Activated CD4-positive, CD25-positive, alpha-beta regulatory T cell treated with anti-CD3 and anti-CD28 coated beads, Interleukin-2, amount 50 U/mL, for 16 hours (primary cell): ENCODE data around the gene ZNF584.
A peak's percentile ranks its signal among the peaks of the same experiment; 100 is the strongest.
"Not testable (repeated sequence)": the region's sequence is repeated elsewhere in the genome, so short reads cannot be mapped to it uniquely, and the experiment has no call there.

Source experiments
- DNase-seq: peaks from one replicate; pipeline ENCODE4 v3.0.0-alpha.2; 2020; ENCODE audit warnings: low read depth, low spot score

The ZNF584 gene

DNA sequence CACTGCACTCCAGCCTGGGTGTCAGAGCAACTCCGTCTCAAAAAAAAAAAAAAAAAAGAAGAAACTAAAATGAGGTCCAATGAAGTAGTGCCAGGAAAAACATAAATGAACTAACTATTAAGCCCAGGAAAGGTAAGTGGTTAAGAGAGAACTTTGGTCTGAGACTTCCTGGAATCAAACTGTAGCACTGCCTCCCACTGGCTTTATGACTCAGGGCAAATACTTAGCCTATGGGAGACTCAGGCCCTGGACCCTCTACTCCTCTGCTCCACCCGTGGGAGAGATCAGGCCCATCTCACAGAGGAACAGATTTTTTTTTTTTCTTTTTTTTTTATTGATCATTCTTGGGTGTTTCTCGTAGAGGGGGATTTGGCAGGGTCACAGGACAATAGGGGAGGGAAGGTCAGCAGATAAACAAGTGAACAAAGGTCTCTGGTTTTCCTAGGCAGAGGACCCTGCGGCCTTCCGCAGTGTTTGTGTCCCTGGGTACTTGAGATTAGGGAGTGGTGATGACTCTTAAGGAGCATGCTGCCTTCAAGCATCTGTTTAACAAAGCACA, 4.5 kb upstream of the ZNF584 start:
- not testable (repeated sequence) for DNase-seq

DNA sequence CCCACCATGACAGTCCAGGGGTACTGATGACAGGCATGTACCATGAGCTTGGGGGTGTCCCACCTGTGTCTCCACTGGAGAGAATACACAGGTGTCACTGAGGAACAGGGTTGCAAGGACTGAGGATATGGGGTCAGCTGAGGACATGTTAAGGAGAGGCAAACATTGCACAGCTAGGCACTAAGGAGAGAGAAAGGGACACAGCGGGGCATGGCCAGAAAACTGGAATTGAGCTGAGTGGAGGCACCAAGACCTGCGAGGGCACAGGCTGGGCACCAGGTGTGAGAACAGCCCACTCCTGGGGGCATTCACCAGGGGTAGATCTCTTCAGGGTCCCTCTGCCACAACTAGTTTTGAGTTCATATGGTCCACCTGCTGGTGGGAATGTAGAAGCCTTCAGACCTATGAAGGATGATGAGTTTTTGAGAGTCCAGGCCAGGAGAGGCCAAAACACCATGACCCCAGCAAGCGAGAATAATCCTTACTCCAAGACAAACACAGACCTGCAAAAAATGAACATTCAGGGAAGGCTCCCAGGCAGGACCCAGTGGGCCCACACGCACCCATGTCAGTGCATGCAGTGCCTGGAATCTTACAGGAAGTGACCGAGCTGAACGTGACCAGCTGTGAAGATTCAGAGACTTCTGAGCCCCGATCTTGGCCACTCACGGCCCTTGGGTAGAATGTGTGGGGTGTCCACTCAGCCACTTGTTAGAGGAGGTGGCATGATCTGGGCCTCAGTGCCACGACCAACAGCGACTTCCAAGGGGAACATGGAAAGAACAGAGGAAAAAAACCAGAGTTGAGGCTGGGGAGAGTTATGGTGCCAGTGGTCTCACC, 1.4 kb upstream of the ZNF584 start:
- no peak for DNase-seq

GRCh38 chr19:58407658-58408151, 744 bp upstream of the ZNF584 start:
- no peak for DNase-seq

DNA sequence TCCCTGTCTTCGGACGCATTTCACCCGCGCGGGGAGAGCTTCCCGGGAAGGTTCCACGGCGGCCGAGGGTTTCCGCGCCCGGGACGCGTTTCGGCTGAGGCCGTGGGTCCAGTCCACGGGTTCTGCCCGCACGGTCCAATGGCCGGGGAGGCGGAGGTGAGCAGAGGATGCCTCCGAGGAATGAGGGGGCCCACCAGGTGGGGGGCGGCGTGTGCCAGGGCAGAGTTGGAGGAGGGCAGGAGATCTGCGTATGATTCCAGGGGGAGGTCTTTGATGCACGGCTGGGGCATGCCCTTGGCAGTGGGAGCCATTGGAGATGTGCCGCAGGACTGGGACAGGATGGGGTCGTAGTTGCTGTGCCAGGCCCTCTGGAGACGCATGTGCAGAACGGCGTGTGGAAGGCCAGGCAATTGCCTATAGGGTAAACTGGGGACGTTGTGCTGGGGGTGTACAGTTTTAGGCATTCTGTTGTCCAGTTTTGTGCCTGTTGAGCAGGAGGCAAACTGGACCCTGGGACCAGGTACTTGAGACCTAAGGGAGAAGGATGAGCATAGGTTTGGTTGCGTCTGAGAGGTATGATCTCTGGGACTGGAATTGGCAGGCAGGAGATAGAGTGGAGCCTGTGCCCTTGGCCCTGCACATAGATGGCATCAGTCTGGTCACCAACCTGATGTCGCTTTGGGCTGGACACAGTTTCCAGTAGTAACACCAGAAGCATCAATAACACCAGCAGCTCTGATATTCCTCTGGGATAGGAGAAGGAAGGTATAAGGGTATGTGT, 751 bp downstream of the ZNF584 start:
- no peak for DNase-seq

GRCh38 chr19:58416604-58417003, 8.2 kb downstream of the ZNF584 start:
- no peak for DNase-seq

GRCh38 chr19:58417071-58417470, 8.6 kb downstream of the ZNF584 start:
- no peak for DNase-seq

DNA sequence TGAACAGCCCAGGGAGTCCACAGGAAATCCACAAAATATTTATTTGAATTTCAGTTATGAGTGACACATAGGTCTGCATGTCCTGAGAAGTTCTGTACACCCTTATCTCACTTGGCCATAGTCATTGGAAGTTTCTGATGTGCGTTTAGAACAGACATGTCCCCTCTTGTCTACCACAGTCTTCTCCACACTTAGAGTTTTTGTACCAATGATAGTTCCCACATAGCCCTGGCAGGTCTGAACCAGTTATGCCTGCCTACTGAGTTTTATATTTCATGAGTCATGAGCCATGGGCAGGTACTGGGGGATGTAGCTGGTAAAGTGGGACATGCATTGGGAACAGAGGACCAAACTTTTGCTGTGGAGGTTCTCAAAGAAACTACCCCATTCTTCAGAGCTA, 20.2 kb downstream of the ZNF584 start:
- no peak for DNase-seq

DNA sequence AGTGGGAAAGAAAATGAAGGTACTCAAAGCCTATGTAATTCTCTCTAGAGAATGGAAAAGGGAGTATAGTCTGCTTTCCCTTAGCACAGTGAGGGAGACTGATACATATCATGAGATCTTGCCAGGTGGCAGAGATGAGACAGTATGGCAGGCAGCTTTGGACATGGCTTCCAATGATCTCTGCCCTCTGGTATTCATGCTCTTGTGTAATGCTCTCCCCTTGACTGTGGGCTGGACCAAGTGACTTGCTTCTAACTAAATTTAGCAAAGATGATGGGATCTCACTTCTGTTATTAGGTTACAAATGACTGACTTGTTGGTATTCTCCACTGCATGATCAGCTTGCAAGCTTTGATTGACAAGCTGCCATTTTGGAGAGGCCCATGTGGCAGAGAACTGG, 21.3 kb downstream of the ZNF584 start:
- no peak for DNase-seq

DNA sequence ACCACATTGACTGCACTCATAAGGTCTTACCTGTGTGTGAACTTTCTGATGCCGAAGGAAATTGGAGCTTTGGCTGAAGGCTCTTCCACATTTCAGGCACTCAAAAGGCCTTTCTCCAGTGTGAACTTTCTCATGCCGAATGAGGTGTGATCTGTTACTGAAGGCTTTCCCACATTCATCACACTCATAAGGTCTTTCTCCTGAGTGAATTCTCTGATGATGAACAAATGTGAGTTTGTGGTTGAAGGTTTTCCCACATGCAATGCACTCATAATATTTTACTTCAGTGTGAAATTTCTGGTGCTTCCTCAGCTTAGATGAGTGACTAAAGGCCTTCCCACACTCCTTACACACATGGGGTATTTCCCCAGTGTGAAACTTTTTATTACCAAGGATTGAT, 25.8 kb downstream of the ZNF584 start:
- DNase-seq, result no peak

DNA sequence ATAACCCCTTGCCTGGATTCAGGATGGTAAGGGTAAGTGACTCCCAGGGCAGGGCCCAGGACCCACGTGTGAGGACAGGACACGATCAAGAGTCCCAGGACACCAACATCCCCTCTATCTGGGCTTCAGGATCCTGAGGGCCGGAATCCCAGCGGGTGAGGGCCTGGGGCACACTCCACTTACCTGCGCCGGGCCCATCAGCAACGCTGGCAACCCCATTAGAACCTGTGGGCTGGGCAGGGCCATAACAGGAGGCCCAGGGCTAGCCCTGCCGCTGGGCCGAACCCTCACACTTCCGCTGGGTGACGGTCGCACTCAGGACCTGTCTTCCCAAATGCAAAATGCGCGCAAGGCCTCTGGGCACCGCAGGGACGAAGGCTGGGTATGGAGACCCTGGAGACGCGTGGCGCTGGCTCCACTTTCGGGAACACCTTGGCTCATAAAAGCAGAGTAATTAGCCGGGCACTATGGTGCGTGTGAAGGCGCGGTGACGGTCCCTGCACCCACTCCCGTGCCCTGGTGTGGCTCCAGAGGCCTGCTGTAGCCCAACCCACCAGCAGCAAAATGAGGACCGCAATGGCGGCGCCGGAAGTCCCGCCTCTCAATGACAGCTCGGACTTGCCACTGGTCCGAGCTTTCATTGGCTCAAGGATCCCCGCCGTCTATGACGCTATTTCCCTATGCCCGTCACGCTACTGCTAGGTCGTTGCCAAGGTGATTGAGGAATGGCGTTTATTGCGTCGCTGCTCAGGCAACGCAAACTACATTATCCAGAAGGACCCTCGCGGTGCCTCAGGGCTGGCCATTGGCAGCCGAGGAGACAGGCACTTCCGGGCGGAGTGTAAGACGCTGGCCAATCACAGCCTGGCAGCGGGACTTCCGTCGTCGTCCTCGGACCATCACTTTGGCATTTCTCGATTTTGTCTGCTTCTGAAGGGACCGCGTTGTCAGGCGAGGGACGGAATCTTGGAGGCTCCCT, 31.4 kb downstream of the ZNF584 start, which contains the start of gene ZNF132:
ZNF132 (minus strand) TSS at position 578 of the 979 bp plus-strand sequence; CDS start at position 246, 332 bp downstream.
- DNase-seq, result peak; percentile 93

- DNase-seq, result no peak
Measured at GRCh38 chr19:58440556-58440955, 32.1 kb downstream of the ZNF584 start.

- DNase-seq, result not testable (repeated sequence)
Measured at GRCh38 chr19:58442986-58443385, 34.5 kb downstream of the ZNF584 start.

- DNase-seq, result not testable (repeated sequence)
Measured at GRCh38 chr19:58448860-58449259, 40.4 kb downstream of the ZNF584 start.

- DNase-seq, result not testable (repeated sequence)
Measured at GRCh38 chr19:58449980-58450379, 41.5 kb downstream of the ZNF584 start.

GRCh38 chr19:58450856-58451357, 42.5 kb downstream of the ZNF584 start:
- no peak for DNase-seq

DNA sequence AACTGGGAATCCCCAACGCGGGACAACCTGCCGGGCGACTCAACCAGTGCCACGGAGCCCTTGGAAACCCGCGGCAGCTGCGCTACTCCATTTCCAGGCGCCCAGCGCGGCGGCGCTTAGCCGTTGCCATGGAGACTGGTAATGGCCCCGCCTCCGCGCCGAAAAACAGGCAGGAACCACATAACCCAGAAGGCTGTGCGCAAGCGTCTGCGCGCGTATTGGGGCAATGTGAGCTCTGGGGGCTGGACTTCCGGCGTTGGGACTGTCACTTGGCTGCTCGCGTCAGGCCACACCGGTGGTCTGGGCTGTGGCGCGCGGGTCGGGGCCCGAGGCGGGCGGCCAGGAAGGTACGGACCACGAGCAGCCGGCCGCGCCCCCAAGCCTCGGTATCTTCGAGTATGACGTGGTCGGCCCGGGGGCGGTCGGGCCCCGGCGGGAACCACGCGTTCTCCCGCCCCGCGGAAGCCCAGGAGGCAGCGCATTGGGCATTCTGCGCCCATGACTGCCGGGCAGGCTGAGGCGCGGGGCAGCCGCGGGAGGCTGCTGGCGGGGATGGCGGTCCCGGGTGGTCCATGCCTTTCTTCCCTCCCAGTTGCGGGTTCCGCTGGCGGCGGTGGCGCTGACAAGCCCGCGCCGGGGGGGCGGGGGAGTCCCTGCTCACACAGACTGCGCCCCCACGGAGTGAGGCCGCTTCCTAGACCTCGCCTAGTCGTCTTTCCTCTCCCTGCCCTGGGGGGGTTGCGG, 43.1 kb downstream of the ZNF584 start, which contains the start of gene ZNF324B:
ZNF324B (plus strand) TSS at position 265 of the 744 bp plus-strand sequence. CDS start 2,080 bp downstream, outside the sequence.
- peak; percentile 96 for DNase-seq

- DNase-seq, result no peak
Measured at GRCh38 chr19:58453743-58454142, 45.3 kb downstream of the ZNF584 start.

DNA sequence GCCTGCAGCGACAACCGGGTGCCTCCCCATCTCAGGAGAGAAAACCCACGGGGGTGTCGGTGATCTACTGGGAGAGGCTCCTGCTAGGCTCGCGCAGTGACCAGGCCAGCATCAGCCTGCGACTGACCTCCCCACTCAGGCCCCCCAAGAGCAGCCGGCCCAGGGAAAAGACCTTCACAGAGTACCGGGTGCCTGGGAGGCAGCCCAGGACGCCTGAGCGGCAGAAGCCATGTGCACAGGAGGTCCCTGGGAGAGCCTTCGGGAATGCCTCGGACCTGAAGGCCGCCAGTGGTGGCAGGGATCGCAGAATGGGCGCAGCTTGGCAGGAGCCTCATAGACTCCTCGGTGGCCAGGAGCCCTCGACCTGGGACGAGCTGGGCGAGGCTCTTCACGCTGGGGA, 46.9 kb downstream of the ZNF584 start:
- no peak for DNase-seq

GRCh38 chr19:58456111-58456510, 47.7 kb downstream of the ZNF584 start:
- DNase-seq, result no peak

GRCh38 chr19:58460039-58460438, 51.6 kb downstream of the ZNF584 start:
- no peak for DNase-seq
